ENCODE data around the gene COL21A1. TPM values are rescaled to one million over a fixed set of nuclear protein-coding genes. Genes with fewer than 3 reads are reported as not detected.

Gene COL21A1
- total RNA-seq, 2 experiments from 2014 or later: not detected

DNA sequence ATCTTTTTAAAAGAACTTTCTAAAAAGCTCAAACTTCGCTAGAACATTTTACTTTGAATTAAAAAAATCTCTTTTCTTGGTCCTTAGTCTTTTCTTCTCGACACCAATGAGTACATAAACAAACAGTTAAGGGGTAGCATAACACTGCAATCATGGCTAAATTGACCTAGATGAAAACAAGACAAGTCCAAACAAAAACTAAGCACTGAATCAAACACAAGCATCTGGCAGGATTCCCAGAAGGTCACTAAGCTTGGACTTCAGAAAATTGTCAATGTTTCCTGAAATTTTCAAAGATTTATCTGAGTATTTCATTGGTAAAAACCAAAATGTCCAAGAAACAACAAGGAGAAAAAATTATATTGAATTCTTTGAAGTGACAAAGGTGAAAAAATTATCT is 5.0 kb downstream of the COL21A1 start:
- H3K36me3 Mint-ChIP-seq (ENCODE audit: low read depth): no peaks in the 10 kb centered on the region
- intact Hi-C loops (cut with micrococcal nuclease): no loop called here
- H3K27me3 Mint-ChIP-seq (ENCODE audit: low read depth): peaks cover 9% of the 10 kb centered on the region
- no peak overlapping the region for H3K4me3 Mint-ChIP-seq
- CTCF ChIA-PET: no interaction called here
- H3K4me1 Mint-ChIP-seq (ENCODE audit: low read depth): no peaks in the 10 kb centered on the region
- DNase-seq: no peak
- no peak overlapping the region for H3K27ac Mint-ChIP-seq
- H3K9me3 Mint-ChIP-seq: peaks cover 1% of the 10 kb centered on the region

DNA sequence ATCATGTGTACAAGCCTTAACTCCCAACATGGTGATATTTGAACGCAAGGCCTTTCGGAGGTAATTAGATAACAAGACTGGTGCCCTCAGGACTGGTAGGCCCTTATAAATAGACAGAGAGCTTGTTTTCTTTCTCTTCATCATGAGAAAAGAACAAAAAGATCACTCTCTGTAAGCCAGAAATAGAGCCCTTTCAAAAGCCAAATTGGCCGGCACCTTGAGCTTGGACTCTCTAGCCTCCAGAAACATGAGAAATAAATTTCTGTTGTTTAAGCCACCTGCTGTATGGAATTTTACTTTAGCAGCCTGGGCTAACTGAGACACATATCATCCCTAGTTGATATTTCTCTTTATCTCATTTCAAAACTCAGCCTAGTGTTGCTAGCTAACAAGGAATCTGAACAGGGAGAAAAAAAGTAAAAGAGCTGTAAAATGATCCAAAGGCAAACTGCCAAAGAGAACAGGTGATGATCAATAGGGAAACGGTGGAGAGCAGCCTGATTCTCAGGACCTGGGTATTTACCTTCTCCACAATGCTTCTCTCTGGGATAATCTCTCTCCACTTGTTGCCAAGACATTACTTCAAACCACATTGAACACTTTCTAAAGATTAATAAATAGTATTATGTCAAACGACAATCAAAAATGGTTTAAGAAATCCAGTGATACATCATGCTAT is 6.1 kb downstream of the COL21A1 start:
- DNase-seq: no peak
- peaks cover 5% of the 10 kb centered on the region for H3K27me3 Mint-ChIP-seq (ENCODE audit: low read depth)
- no peak overlapping the region for H3K27ac Mint-ChIP-seq
- H3K9me3 Mint-ChIP-seq: peaks cover 1% of the 10 kb centered on the region
- intact Hi-C loops (cut with micrococcal nuclease): no loop called here
- CTCF ChIA-PET: no interaction called here
- H3K4me3 Mint-ChIP-seq: no peak overlapping the region
- no peaks in the 10 kb centered on the region for H3K36me3 Mint-ChIP-seq (ENCODE audit: low read depth)
- H3K4me1 Mint-ChIP-seq (ENCODE audit: low read depth): no peaks in the 10 kb centered on the region

DNA sequence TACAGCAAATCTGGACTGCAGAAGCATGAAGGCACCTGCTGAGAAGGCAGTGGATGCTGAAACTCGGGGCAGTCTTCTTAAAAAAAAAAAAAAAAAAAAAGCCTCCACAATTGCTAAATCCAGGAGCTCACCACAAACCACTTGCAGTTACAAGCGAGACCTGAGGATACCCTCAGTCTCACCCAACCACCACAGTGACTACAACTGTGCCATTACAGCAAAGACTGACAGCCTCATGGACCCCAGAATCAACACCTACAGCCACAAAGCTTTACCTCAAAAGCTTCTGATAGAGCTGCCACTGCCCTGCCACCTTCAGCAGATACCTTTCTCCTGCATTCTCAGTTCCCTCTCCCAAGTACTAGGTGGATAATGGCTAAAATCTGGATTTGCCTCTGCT is 9.0 kb downstream of the COL21A1 start:
- CTCF ChIA-PET: no interaction called here
- Mint-ChIP-seq H3K4me3 (no peak overlapping the region), H3K9me3 (no peaks in the 10 kb centered on the region), H3K27ac (no peak overlapping the region), H3K27me3 (ENCODE audit: low read depth) (no peaks in the 10 kb centered on the region), H3K36me3 (ENCODE audit: low read depth) (no peaks in the 10 kb centered on the region), H3K4me1 (ENCODE audit: low read depth) (no peaks in the 10 kb centered on the region)
- no peak for DNase-seq
- intact Hi-C loops (cut with micrococcal nuclease): no loop called here

DNA sequence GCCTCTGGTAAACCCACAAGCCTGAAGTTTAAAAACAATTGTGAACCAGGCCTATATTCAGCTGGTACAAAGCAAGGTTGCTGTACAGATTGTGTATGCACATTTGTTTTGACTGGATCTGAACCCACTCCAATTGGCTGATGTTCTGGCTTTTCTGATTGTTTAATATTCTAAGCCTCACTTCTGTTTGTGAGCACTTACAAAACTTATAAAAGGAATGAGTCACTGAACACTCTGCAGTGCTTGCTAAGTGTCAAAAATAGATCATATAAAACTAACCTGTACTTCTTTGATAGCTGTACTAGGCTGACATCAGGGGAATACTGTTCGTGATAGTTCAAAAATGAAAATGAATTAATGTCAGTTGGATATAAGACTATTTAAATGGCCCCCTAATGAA is 12.1 kb downstream of the COL21A1 start:
- Mint-ChIP-seq H3K27me3 (ENCODE audit: low read depth) (no peaks in the 10 kb centered on the region), H3K4me1 (ENCODE audit: low read depth) (no peaks in the 10 kb centered on the region), H3K27ac (no peak overlapping the region), H3K9me3 (no peaks in the 10 kb centered on the region), H3K4me3 (no peak overlapping the region), H3K36me3 (ENCODE audit: low read depth) (no peaks in the 10 kb centered on the region)
- DNase-seq: no peak
- CTCF ChIA-PET: no interaction called here
- intact Hi-C loops (cut with micrococcal nuclease): no loop called here

DNA sequence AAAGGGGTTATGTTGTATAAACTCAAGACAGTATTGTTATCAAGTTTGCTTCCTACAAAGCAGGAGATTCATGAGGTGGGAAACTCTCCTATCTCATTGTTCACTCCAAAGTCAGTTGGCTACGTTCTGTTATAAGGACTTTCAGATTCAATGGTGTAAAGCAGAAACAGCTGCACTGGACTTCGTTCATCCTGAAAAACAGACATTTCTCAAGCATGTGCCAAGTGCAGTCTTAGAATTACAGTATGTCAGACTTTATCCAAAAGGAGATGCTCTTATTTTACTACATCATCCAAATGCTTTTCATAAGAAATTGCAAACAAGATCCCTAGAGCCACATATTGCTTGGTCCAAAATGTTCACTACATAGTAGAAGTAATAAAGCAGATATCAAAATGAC is 14.9 kb downstream of the COL21A1 start:
- intact Hi-C loops (cut with micrococcal nuclease): no loop called here
- CTCF ChIA-PET: no interaction called here
- H3K36me3 Mint-ChIP-seq (ENCODE audit: low read depth): no peaks in the 10 kb centered on the region
- H3K27me3 Mint-ChIP-seq (ENCODE audit: low read depth): no peaks in the 10 kb centered on the region
- no peak for DNase-seq
- no peak overlapping the region for H3K27ac Mint-ChIP-seq
- no peaks in the 10 kb centered on the region for H3K9me3 Mint-ChIP-seq
- H3K4me3 Mint-ChIP-seq: no peak overlapping the region
- H3K4me1 Mint-ChIP-seq (ENCODE audit: low read depth): no peaks in the 10 kb centered on the region

DNA sequence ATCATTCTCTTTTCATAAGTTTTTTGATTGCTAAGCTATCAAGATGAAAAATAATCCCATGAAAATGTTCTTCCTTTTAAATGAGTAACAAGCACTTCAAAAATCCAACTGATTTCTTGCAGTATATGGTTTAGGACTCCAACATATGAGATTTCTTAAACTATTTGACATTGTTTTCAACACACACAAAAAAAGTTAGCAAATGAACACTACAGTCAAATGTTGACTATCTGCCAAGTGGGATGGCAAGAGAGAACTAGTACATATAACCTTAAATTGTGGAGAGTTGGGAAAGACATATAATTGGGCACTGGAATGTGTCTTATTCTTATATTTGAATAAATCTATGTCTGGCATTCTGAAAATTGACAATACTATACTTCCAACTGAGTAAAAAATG is 15.6 kb downstream of the COL21A1 start:
- intact Hi-C loops (cut with micrococcal nuclease): no loop called here
- Mint-ChIP-seq H3K4me3 (no peak overlapping the region), H3K4me1 (ENCODE audit: low read depth) (no peaks in the 10 kb centered on the region), H3K27me3 (ENCODE audit: low read depth) (no peaks in the 10 kb centered on the region), H3K27ac (no peak overlapping the region), H3K9me3 (no peaks in the 10 kb centered on the region), H3K36me3 (ENCODE audit: low read depth) (no peaks in the 10 kb centered on the region)
- CTCF ChIA-PET: no interaction called here
- DNase-seq: no peak

DNA sequence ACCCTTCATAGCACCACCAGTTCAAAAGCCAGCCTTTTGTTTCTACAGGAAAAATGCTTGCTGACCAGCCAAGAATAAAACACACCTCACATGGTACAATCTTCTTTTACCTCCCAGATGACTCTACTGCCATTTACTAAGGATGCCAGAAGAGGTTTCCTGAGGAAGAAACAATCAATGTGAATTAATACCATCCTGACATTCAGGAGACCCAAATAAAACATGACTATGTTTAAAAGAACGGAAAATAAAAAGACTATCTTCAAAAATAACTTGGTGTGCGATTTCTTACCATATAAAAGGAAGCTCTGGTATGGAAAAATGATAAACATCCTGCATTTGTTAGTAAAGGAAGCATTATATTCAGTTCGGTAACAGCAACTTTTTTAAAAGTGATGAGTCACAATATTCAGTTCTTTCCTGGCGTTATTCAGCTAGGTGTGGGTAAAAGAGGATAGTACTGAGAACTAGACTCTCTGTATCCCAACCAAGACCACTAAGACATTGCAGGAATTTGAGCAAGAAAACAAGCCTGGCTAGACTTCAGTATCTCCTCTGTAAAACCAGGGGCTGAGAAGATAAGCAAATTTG is 16.3 kb downstream of the COL21A1 start:
- DNase-seq: no peak
- CTCF ChIA-PET: no interaction called here
- no peaks in the 10 kb centered on the region for H3K36me3 Mint-ChIP-seq (ENCODE audit: low read depth)
- no peaks in the 10 kb centered on the region for H3K9me3 Mint-ChIP-seq
- no peak overlapping the region for H3K4me3 Mint-ChIP-seq
- no peak overlapping the region for H3K27ac Mint-ChIP-seq
- no peaks in the 10 kb centered on the region for H3K4me1 Mint-ChIP-seq (ENCODE audit: low read depth)
- intact Hi-C loops (cut with micrococcal nuclease): no loop called here
- H3K27me3 Mint-ChIP-seq (ENCODE audit: low read depth): no peaks in the 10 kb centered on the region

DNA sequence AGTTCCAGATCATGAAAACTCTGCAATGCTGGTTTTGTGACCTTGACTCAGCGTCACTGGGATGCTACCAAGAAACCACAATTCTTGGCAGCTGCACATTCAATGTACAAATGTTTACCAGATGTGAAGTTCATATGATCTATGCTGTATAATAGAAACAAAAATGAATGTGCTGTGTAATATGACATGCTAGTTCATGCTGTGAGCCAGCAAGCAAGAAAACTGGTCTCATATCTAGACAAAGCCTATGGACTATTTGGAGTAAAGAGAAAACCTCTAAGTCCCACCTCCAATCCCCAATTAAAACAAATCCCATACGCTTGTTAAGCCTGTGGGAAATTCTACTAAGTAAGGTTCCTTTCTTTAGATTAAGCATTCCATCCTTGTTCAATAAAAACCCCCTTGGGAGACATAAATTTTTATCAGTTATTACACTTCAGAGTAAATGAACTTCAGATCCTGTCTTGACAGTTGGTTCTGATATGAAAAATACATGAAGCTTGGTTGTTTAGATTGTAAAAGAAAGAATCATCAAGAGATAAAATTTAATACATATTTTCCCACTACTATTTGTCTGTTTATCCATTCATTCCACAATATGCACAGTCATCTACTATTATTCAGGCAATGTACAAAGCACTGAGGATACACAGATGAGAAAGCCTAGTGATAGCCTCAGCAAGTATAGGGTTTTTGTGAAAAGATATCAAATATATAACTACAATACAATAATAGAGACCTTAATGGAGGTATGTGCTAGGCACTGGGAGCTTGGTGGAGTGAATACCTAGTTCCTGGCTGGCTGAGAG is 20.1 kb downstream of the COL21A1 start:
- no peaks in the 10 kb centered on the region for H3K4me1 Mint-ChIP-seq (ENCODE audit: low read depth)
- H3K36me3 Mint-ChIP-seq (ENCODE audit: low read depth): no peaks in the 10 kb centered on the region
- H3K9me3 Mint-ChIP-seq: no peaks in the 10 kb centered on the region
- CTCF ChIA-PET: no interaction called here
- H3K27ac Mint-ChIP-seq: no peak overlapping the region
- no peaks in the 10 kb centered on the region for H3K27me3 Mint-ChIP-seq (ENCODE audit: low read depth)
- intact Hi-C loops (cut with micrococcal nuclease): no loop called here
- DNase-seq: no peak
- no peak overlapping the region for H3K4me3 Mint-ChIP-seq

DNA sequence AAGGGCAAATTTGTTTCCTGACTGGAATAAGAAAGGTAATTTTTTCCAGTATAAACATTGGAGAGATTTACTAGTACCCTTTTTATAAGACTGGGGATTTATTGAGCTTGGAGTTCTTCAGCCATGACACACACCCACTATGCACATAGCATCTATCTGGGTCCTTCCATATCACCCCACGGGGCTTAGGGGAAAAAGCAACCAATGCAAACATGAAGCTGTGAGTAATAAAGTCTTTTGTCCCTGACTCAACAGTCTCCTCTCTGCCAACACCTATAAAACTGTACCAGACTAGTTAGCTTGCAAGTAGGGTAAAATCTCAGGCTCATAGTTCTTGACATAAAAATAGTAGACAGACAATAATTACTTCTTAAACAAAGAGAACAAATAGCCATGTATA is 23.4 kb downstream of the COL21A1 start:
- Mint-ChIP-seq H3K27ac (no peak overlapping the region), H3K4me1 (ENCODE audit: low read depth) (no peaks in the 10 kb centered on the region), H3K27me3 (ENCODE audit: low read depth) (no peaks in the 10 kb centered on the region), H3K9me3 (no peaks in the 10 kb centered on the region), H3K4me3 (no peak overlapping the region), H3K36me3 (ENCODE audit: low read depth) (no peaks in the 10 kb centered on the region)
- intact Hi-C loops (cut with micrococcal nuclease): no loop called here
- DNase-seq: no peak
- CTCF ChIA-PET: no interaction called here

DNA sequence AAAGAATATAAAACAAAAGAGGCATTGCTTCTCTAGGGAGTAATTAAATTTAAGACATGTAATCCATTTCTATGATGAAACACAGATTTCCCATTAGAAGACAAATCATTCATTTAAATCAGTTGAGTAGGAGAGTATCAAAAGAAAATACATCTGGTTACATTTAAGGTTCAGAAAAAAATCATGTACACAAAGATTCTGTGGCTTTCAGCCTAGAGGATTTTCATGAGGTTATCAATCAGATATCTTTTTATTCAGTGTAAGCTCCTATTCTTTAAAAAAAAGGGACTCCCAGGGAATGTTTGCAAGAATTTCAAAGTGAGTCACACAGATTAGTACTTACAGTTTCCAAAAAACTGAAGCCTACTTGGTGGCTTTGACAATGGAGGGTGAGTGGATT is 24.9 kb downstream of the COL21A1 start:
- H3K36me3 Mint-ChIP-seq (ENCODE audit: low read depth): no peaks in the 10 kb centered on the region
- intact Hi-C loops (cut with micrococcal nuclease): no loop called here
- CTCF ChIA-PET: no interaction called here
- H3K9me3 Mint-ChIP-seq: no peaks in the 10 kb centered on the region
- no peak overlapping the region for H3K27ac Mint-ChIP-seq
- no peak for DNase-seq
- no peaks in the 10 kb centered on the region for H3K4me1 Mint-ChIP-seq (ENCODE audit: low read depth)
- no peaks in the 10 kb centered on the region for H3K27me3 Mint-ChIP-seq (ENCODE audit: low read depth)
- H3K4me3 Mint-ChIP-seq: no peak overlapping the region

DNA sequence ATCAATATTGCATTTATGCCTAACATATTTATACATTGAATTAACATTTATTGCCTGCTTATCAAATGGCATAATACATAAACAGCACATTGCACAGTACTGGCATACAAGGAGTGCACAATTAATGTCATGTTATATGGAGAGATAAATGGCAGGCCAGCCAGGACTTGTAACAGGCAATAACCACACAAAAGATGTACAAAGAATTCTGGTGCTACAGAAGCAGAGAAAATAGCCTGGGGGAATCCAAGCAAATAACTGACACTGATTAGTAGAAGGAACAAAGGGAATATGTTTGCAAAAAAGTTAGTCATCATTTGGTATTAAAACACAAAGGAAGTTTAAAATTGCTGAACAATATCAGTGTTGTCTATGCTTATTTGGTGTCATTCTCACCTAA is 27.3 kb downstream of the COL21A1 start:
- Mint-ChIP-seq H3K27ac (no peak overlapping the region), H3K4me1 (ENCODE audit: low read depth) (no peaks in the 10 kb centered on the region), H3K27me3 (ENCODE audit: low read depth) (no peaks in the 10 kb centered on the region), H3K9me3 (no peaks in the 10 kb centered on the region), H3K36me3 (ENCODE audit: low read depth) (no peaks in the 10 kb centered on the region), H3K4me3 (no peak overlapping the region)
- intact Hi-C loops (cut with micrococcal nuclease): no loop called here
- CTCF ChIA-PET: no interaction called here
- no peak for DNase-seq

DNA sequence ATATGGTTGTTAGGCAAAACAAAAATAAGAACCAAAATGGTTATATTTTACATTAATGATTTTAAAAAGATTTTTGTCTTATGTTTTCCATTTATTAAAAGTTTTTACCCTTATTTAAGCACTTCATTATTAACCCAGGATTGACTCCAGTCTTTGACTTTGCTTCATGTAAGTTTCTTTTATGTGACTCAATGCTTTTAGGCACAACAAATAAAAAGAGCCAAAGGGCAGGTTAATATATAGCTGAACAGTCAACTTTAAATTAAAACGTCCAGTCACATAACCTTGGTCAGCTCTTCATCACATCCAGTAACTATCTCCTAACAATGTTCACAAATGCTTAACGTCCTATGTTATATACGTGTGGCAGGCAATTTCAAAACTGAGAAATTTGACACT is 32.7 kb downstream of the COL21A1 start:
- no peak for DNase-seq
- Mint-ChIP-seq H3K9me3 (peaks cover 1% of the 10 kb centered on the region), H3K4me1 (ENCODE audit: low read depth) (no peaks in the 10 kb centered on the region), H3K36me3 (ENCODE audit: low read depth) (no peaks in the 10 kb centered on the region), H3K27me3 (ENCODE audit: low read depth) (no peaks in the 10 kb centered on the region), H3K27ac (no peak overlapping the region), H3K4me3 (no peak overlapping the region)
- CTCF ChIA-PET: interaction anchor here (0.7 kb wide), 1 partner anchor 270 kb away, joined by 3 read pairs; no protein-coding TSS in a partner anchor
- intact Hi-C loops (cut with micrococcal nuclease): no loop called here

Data from activated naive CD4-positive, alpha-beta T cell treated with anti-CD3 and anti-CD28 coated beads for 36 hours (primary cell).